T-helper 1 cell treated with Interleukin-12 subunit alpha and Interleukin-12 subunit beta and Interleukin-4 antibody, amounts not matched to agents 30 μg/mL and 1 μg/mL, for 36 hours (primary cell): Measurements from ENCODE around the gene FAM131A.
"Not testable (repeated sequence)": the region's sequence is repeated elsewhere in the genome, so short reads cannot be mapped to it uniquely, and the experiment has no call there.

Experiments used
- H3K27ac Mint-ChIP-seq: one replicate; pipeline ENCODE4 v1.8.0; 2021; ENCODE audit warnings: mild to moderate bottlenecking, mixed read lengths
- H3K27me3 Mint-ChIP-seq: one replicate; pipeline ENCODE4 v1.8.0; 2021; ENCODE audit warnings: low read depth, mixed read lengths
- H3K36me3 Mint-ChIP-seq: one replicate; pipeline ENCODE4 v1.8.0; 2021; ENCODE audit warnings: low read depth, mixed read lengths
- H3K4me1 Mint-ChIP-seq: one replicate; pipeline ENCODE4 v1.8.0; 2021; ENCODE audit warnings: low read depth, mixed read lengths
- H3K4me3 Mint-ChIP-seq: one replicate; pipeline ENCODE4 v1.8.0; 2021; ENCODE audit warnings: mild to moderate bottlenecking, moderate library complexity, mixed read lengths
- H3K9me3 Mint-ChIP-seq: one replicate; pipeline ENCODE4 v1.8.0; 2021; ENCODE audit warnings: mixed read lengths

FAM131A gene

GRCh38 chr3:184327171-184327570, 10.2 kb upstream of the FAM131A start:
- Mint-ChIP-seq H3K27ac (no peak overlapping the region), H3K27me3 (no peaks in the 10 kb centered on the region), H3K4me3 (no peak overlapping the region), H3K9me3 (no peaks in the 10 kb centered on the region), H3K4me1 (peaks cover 2% of the 10 kb centered on the region), H3K36me3 (peaks cover 79% of the 10 kb centered on the region)

DNA sequence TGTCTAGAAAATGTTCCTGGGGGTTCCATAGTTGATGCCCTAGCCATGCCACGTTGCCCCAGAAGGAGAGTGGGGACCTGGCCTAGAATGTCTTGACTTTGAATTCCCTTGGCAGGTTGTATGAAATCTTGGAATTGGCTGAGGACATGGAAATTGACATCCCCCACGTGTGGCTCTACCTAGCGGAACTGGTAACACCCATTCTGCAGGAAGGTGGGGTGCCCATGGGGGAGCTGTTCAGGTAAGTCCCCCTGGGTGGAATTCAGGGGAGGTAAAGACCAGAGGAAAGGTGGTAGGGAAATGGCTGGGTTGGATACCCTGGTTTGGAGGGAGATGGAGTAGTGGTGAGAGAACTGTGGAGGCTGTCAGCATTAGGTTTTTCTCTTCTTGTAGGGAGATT, 8.9 kb upstream of the FAM131A start:
- Mint-ChIP-seq H3K27me3 (no peaks in the 10 kb centered on the region), H3K4me1 (peaks cover 14% of the 10 kb centered on the region), H3K4me3 (no peak overlapping the region), H3K36me3 (peaks cover 83% of the 10 kb centered on the region), H3K27ac (no peak overlapping the region), H3K9me3 (no peaks in the 10 kb centered on the region)

GRCh38 chr3:184332370-184333090, 4.9 kb upstream of the FAM131A start:
- H3K4me1 Mint-ChIP-seq, result peaks cover 31% of the 10 kb centered on the region

GRCh38 chr3:184333190-184333589, 4.2 kb upstream of the FAM131A start:
- no peaks in the 10 kb centered on the region for H3K9me3 Mint-ChIP-seq
- H3K4me1 Mint-ChIP-seq, result peaks cover 36% of the 10 kb centered on the region
- no peak overlapping the region for H3K4me3 Mint-ChIP-seq
- peaks cover 6% of the 10 kb centered on the region for H3K27me3 Mint-ChIP-seq
- peak overlapping the region; percentile 65 for H3K27ac Mint-ChIP-seq
- peaks cover 68% of the 10 kb centered on the region for H3K36me3 Mint-ChIP-seq

More at GRCh38 chr3:184332370-184333090, 4.9 kb upstream of the FAM131A start:
- Mint-ChIP-seq H3K27ac (peak overlapping the region; percentile 65), H3K4me3 (no peak overlapping the region), H3K9me3 (no peaks in the 10 kb centered on the region), H3K27me3 (peaks cover 2% of the 10 kb centered on the region), H3K36me3 (peaks cover 68% of the 10 kb centered on the region)

DNA sequence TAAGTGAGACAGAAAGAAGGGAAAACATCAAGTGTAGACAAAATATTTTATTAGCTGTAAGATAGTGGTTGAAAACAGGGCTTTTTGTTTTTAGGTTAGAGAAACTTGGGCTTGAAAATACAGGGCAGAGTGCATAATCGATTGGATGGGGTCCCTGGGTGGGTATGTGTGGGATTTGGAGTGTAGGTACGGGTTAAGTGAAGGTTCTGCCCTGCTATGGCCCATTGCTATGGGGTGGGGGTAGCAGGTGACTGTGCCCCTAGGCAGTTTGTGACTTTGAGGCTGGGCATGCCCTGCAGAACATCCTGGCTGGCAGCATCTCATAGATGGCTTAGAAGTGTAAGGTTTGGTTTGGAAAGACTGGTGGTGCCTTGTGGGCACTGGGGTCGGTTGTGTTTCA, 3.7 kb upstream of the FAM131A start:
- Mint-ChIP-seq H3K27ac (peak overlapping the region; percentile 65), H3K9me3 (no peaks in the 10 kb centered on the region), H3K36me3 (peaks cover 65% of the 10 kb centered on the region), H3K27me3 (peaks cover 6% of the 10 kb centered on the region), H3K4me1 (peaks cover 36% of the 10 kb centered on the region), H3K4me3 (peak overlapping the region; percentile 23)

GRCh38 chr3:184334470-184335158, 2.8 kb upstream of the FAM131A start:
- Mint-ChIP-seq H3K9me3 (no peaks in the 10 kb centered on the region), H3K27ac (peak overlapping the region; percentile 65), H3K36me3 (peaks cover 57% of the 10 kb centered on the region), H3K4me1 (peaks cover 40% of the 10 kb centered on the region), H3K27me3 (peaks cover 6% of the 10 kb centered on the region), H3K4me3 (peak overlapping the region; percentile 28)

DNA sequence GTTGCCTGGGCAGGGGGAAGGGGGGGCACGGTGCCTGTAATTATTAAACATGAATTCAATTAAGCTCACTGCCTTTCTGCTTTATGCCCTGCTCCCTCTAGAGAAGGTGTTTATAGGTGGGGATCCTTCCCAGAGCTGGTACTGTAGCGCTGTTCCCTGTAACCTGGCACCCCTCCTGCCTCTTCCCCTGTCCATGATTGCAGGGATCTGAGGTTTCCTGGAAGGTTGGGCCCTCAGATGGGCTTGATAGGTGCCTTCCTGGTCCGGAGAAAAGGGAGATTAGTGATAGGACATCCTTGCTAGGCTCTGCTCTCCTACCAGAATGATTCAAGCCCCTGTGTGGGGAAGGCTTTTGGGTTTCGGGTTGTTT, 2.1 kb upstream of the FAM131A start:
- Mint-ChIP-seq H3K27ac (peak overlapping the region; percentile 86), H3K4me3 (peak overlapping the region; percentile 67), H3K36me3 (peaks cover 52% of the 10 kb centered on the region), H3K9me3 (no peaks in the 10 kb centered on the region), H3K4me1 (peaks cover 40% of the 10 kb centered on the region), H3K27me3 (peaks cover 6% of the 10 kb centered on the region)

GRCh38 chr3:184335661-184336546, 1.5 kb upstream of the FAM131A start:
- H3K4me1 Mint-ChIP-seq, result peaks cover 44% of the 10 kb centered on the region

GRCh38 chr3:184336547-184337398, 627 bp upstream of the FAM131A start:
- Mint-ChIP-seq H3K27ac (peak overlapping the region; percentile 84), H3K27me3 (peaks cover 6% of the 10 kb centered on the region), H3K9me3 (no peaks in the 10 kb centered on the region), H3K36me3 (peaks cover 39% of the 10 kb centered on the region), H3K4me3 (peak overlapping the region; percentile 84), H3K4me1 (peaks cover 46% of the 10 kb centered on the region)

More at GRCh38 chr3:184335661-184336546, 1.5 kb upstream of the FAM131A start:
- H3K9me3 Mint-ChIP-seq, result no peaks in the 10 kb centered on the region
- H3K36me3 Mint-ChIP-seq, result peaks cover 48% of the 10 kb centered on the region
- H3K27ac Mint-ChIP-seq, result peak overlapping the region; percentile 86
- H3K27me3 Mint-ChIP-seq, result peaks cover 6% of the 10 kb centered on the region
- H3K4me3 Mint-ChIP-seq, result peak overlapping the region; percentile 84

DNA sequence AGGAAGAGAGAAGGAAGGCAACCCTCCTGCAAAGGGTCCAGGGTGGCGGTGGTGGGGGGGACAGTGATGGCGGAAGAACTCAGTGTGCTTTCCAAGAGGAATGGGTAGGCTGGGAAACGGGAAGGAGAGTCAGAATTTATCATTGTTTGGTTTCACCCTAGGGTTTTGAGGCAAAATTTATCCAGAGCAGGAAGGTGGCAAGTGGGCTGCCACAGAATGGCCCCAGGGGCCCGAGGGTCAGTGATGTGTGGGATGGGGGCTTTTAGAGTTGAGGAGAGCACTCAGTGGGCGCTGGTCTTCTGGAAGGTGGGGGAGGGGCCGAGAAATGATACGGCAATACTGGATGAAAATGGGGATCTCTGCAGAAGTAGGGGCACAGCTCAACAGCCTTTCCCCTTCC, 581 bp downstream of the FAM131A start:
- Mint-ChIP-seq H3K9me3 (no peaks in the 10 kb centered on the region), H3K27ac (no peak overlapping the region), H3K27me3 (peaks cover 6% of the 10 kb centered on the region), H3K4me1 (peaks cover 38% of the 10 kb centered on the region), H3K36me3 (peaks cover 27% of the 10 kb centered on the region), H3K4me3 (peak overlapping the region; percentile 32)

DNA sequence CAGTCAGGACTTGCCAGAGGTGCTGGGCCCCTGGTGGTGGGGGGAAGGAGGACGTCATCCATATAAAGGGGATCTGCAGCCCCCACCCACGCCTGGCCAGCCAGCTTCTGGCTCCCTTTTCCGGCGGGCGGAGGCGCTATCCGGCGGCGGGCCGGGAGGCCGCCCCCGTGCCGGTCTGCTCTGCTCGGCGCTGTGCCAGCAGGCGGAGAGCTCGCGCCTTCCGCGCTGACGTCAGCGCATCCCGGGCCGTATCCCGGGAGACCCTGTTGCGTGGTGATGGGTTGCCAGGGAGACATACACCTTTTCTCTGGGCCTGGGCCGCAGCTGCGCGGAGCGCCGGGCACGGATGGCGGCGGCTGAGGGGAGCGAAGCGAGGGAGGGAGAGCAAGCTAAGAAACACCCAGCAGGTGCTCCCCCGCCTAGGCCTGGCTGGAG, 1.1 kb downstream of the FAM131A start:
- peaks cover 22% of the 10 kb centered on the region for H3K36me3 Mint-ChIP-seq

GRCh38 chr3:184339001-184339400, 1.6 kb downstream of the FAM131A start:
- Mint-ChIP-seq H3K27me3 (peaks cover 6% of the 10 kb centered on the region), H3K9me3 (no peaks in the 10 kb centered on the region)

More for the DNA sequence above, 1.1 kb downstream of the FAM131A start:
- no peaks in the 10 kb centered on the region for H3K9me3 Mint-ChIP-seq
- no peak overlapping the region for H3K27ac Mint-ChIP-seq
- no peak overlapping the region for H3K4me3 Mint-ChIP-seq
- H3K27me3 Mint-ChIP-seq, result peaks cover 6% of the 10 kb centered on the region
- H3K4me1 Mint-ChIP-seq, result peaks cover 33% of the 10 kb centered on the region

DNA sequence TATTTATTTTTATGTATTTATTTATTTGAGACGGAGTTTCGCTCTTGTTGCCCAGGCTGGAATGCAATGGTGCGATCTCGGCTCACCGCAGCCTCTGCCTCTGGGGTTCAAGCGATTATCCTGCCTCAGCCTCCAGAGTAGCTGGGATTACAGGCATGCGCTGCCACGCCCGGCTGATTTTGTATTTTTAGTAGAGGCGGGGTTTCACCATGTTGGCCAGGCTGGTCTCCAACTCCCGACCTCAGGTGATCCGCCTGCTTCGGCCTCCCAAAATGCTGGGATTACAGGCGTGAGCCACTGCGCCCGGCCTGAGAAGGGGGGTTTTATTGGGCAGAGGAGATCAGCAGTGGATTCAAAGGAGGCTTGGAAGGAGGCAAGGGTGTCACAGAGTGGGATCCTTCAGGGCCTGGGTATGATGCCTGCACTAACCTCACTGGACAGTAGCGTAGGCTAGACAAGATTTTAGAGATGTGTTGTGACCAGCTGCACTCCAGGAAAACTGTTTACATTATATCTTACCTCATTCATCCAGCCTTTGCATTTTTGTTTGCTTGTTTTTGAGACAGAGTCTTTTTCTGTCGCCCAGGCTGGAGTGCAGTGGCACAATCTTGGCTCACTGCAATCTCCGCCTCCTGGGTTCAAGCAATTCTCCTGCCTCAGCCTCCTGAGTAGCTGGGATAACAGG, 2.2 kb downstream of the FAM131A start:
- H3K4me3 Mint-ChIP-seq, H3K27me3 Mint-ChIP-seq, H3K27ac Mint-ChIP-seq, H3K9me3 Mint-ChIP-seq: not testable (repeated sequence)
- Mint-ChIP-seq H3K36me3 (peaks cover 12% of the 10 kb centered on the region), H3K4me1 (peaks cover 23% of the 10 kb centered on the region)

More at GRCh38 chr3:184339001-184339400, 1.6 kb downstream of the FAM131A start:
- Mint-ChIP-seq H3K27ac (no peak overlapping the region), H3K36me3 (peaks cover 18% of the 10 kb centered on the region), H3K4me1 (peaks cover 29% of the 10 kb centered on the region), H3K4me3 (no peak overlapping the region)
